ENCODE results near the gene GIT1.

DNA sequence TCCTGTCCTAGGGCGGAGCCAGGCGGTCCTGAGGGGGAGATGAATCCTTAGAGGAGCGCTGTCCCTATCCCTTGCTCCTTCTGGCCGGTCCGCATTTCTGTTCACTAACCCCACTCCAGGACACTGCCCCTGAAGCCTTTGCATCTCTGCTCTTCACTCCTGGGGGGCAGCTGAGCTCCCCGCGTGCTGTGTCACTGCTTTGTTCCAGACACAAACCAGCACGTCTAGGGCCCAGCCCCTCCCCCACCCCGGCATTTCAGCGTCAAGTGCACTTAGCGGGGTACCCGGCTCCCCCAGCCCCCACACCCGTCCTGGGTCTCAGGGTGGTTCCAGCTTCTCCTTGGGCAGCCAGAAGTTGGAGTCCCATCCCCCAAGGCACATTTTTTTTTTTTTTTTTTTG is 24.4 kb upstream of the GIT1 start:
- TF ChIP-seq CTCF (IDR thresholded peaks at IDR 0.05), result no peak
- TF ChIP-seq POLR2A (IDR thresholded peaks at IDR 0.05), result no peak
- no peak for TF ChIP-seq POLR2AphosphoS5 (IDR thresholded peaks at IDR 0.05)
